Lower leg skin (tissue), 4 donors: ENCODE results near the gene PEX14. TPM values are rescaled to one million over a fixed set of nuclear protein-coding genes. Genes with fewer than 3 reads are reported as not detected.
"Not testable (repeated sequence)": the region's sequence is repeated elsewhere in the genome, so short reads cannot be mapped to it uniquely, and the experiment has no call there.

ENCODE experiments used
- DNase-seq, 2 donors: peaks; one replicate each; pipeline ENCODE4 v3.0.0-alpha.2; 2019; ENCODE audit warnings: low spot score in 2 of 2
- H3K4me3 ChIP-seq: fragments of 200-600 bp; sonication (generic); 2 replicates; pipeline ENCODE4 v1.5.1; 2017; ENCODE audit warnings: mild to moderate bottlenecking, low read depth; ENCODE audit not compliant: poor library complexity, severe bottlenecking
- POLR2A ChIP-seq, 2 donors: fragments of 450-650 bp; IDR thresholded peaks; one replicate each; pipeline ENCODE4 v1.6.1; 2016 to 2017; ENCODE audit warnings: antibody characterized with exemption in 2 of 2, mild to moderate bottlenecking in 1 of 2, moderate library complexity in 1 of 2
- WGBS, 2 donors: methylation state at CpG; one replicate each; pipeline ENCODE4 v1.1.5; 2018; 5-methylcytosine and 5-hydroxymethylcytosine counted together
- intact Hi-C: fragments of 100-400 bp; cut with DNase I; formaldehyde crosslinking; loops from one replicate; pipeline ENCODE4 v1.15.0; 2023; ENCODE audit warnings: low total_unique reads
- total RNA-seq, 4 donors: library from RNA; depleted of rRNA; stranded (reverse); fragments of >200 nt; gene quantifications; one replicate each; pipeline ENCODE4 v1.1.0, GENCODE V29; 2016
- TF ChIP-seq, protein P1 (sequence below), 3 donors: fragments of 450-650 bp; IDR thresholded peaks; one replicate each; pipeline ENCODE4 v1.5.1; 2016; ENCODE audit warnings: antibody characterized with exemption in 3 of 3, mild to moderate bottlenecking in 3 of 3, moderate library complexity in 2 of 3

The PEX14 gene
- total RNA-seq, 4 donors from 2014 or later, result 14.1 to 22.8 (median 18.9) TPM

GRCh38 chr1:10456048-10456447 is 18.7 kb upstream of the PEX14 start:
- no peak for DNase-seq
- TF ChIP-seq, protein P1, sequence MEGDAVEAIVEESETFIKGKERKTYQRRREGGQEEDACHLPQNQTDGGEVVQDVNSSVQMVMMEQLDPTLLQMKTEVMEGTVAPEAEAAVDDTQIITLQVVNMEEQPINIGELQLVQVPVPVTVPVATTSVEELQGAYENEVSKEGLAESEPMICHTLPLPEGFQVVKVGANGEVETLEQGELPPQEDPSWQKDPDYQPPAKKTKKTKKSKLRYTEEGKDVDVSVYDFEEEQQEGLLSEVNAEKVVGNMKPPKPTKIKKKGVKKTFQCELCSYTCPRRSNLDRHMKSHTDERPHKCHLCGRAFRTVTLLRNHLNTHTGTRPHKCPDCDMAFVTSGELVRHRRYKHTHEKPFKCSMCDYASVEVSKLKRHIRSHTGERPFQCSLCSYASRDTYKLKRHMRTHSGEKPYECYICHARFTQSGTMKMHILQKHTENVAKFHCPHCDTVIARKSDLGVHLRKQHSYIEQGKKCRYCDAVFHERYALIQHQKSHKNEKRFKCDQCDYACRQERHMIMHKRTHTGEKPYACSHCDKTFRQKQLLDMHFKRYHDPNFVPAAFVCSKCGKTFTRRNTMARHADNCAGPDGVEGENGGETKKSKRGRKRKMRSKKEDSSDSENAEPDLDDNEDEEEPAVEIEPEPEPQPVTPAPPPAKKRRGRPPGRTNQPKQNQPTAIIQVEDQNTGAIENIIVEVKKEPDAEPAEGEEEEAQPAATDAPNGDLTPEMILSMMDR (IDR thresholded peaks at IDR 0.05), result no peak
- TF ChIP-seq POLR2A (IDR thresholded peaks at IDR 0.05), result no peak
- WGBS, 2 donors, result 60 to 66% methylated on average over 5 of the region's 5 CpGs
- intact Hi-C loops, result no loop called here
- H3K4me3 ChIP-seq, result no peak overlapping the region

- TF ChIP-seq, protein P1 (IDR thresholded peaks at IDR 0.05), result no peak
- H3K4me3 ChIP-seq, result no peak overlapping the region
- no peak for DNase-seq
- 37 to 45% methylated on average over 7 of the region's 7 CpGs for WGBS, 2 donors
- intact Hi-C loops, result no loop called here
These were observed 18.1 kb upstream of the PEX14 start for GRCh38 chr1:10456661-10457060.

DNA sequence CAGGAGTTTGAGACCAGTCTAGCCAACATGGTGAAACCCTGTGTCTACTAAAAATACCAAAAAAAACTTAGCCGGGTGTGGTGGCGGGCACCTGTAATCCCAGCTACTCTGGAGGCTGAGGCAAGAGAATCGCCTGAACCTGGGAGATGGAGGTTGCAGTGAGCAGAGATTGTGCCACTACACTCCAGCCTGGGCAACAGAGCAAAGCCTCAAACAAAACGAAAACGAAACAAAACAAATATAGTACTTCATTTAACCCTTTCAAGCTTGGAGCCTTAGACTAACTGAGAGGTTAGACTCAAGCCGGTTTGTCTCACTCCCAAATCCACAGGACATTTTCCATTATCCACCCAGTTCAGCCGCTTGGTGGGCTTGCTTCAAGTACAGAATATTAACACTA is 17.3 kb upstream of the PEX14 start:
- not testable (repeated sequence) for DNase-seq

GRCh38 chr1:10457875-10458274 is 16.9 kb upstream of the PEX14 start:
- intact Hi-C loops, result no loop called here
- TF ChIP-seq, protein P1 (IDR thresholded peaks at IDR 0.05), result no peak
- no peak for TF ChIP-seq POLR2A (IDR thresholded peaks at IDR 0.05)
- no peak overlapping the region for H3K4me3 ChIP-seq
- no peak for DNase-seq
- 44 to 45% methylated on average over 9 of the region's 9 CpGs for WGBS, 2 donors

More for the DNA sequence above, 17.3 kb upstream of the PEX14 start:
- H3K4me3 ChIP-seq, intact Hi-C loops: not testable (repeated sequence)
- 49 to 55% methylated on average over 7 of the region's 7 CpGs for WGBS, 2 donors

- no peak for TF ChIP-seq POLR2A (IDR thresholded peaks at IDR 0.05)
- TF ChIP-seq, protein P1 (IDR thresholded peaks at IDR 0.05), result no peak
- intact Hi-C loops, result no loop called here
- DNase-seq, result no peak
- H3K4me3 ChIP-seq, result no peak overlapping the region
- WGBS, 2 donors, result 52 to 56% methylated on average over 3 of the region's 3 CpGs
These were observed 15.6 kb upstream of the PEX14 start for GRCh38 chr1:10459184-10459583.

DNA sequence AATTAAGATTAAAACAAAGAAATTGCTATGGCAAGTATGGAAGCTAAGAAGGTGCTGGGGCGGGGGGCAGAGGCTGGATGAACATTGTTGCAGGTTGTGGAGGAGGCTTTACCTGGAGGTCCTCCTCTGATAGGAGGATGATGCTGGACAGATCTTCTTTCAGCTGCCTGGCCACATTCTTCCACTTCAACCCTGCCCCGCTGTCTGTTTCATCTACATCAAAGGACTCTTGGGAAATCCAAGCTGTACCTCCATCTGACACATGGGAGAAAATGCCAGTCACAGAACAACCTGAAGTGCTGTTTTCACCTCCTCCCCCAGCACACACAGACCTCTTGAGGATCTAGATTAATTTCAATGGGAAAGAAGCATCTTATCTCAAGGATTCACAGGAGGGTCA is 7.7 kb upstream of the PEX14 start:
- H3K4me3 ChIP-seq, result no peak overlapping the region
- TF ChIP-seq, protein P1 (IDR thresholded peaks at IDR 0.05), result no peak
- no peak for TF ChIP-seq POLR2A (IDR thresholded peaks at IDR 0.05)
- 87 to 91% methylated on average over 2 of the region's 2 CpGs for WGBS, 2 donors
- DNase-seq, result no peak
- intact Hi-C loops, result no loop called here
